GM18861 (cell line): ENCODE measurements around the gene CAST.
"Not testable (repeated sequence)": the region's sequence is repeated elsewhere in the genome, so short reads cannot be mapped to it uniquely, and the experiment has no call there.

Experiments
- ATAC-seq: cut with Tn5 transposase; IDR thresholded peaks from one replicate; pipeline ENCODE4 v1.9.1; 2021; ENCODE audit not compliant: unreplicated experiment

Gene CAST

GRCh38 chr5:96742538-96742937 is 80.4 kb downstream of the CAST start:
- ATAC-seq, result no peak

DNA sequence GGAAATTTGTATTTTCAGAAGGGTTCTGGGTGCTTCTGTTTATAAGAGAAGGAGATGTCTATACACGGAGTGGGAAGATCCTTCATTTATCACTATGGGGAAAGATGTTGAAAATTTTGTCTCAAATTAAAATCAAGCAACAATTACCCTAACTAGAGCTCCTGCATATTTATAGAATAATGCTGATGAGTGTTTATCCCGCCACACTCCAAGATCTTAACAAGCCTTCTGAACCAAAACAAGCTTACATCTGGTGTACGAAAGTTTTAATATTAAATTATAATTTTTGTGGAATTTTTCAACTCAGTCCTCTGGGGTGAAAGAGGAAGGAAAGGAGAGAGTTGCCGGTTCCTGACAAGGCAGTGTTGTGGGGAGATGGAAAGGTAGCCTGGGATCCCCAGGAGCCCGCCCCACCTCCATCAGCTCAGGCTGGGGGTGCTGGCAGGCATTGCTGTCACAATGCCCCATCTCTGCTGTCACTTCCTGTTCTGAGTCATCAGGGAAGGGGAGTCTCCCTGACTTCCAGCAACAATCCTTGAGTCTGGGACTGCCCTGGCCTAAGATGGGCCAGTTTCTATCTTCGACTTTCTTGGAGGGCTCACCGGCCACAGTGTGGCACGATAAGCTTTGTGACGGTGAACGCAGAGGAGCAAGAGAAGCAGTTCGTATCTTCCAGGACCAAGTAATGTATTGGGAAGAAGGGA is 81.0 kb downstream of the CAST start:
- no peak for ATAC-seq

DNA sequence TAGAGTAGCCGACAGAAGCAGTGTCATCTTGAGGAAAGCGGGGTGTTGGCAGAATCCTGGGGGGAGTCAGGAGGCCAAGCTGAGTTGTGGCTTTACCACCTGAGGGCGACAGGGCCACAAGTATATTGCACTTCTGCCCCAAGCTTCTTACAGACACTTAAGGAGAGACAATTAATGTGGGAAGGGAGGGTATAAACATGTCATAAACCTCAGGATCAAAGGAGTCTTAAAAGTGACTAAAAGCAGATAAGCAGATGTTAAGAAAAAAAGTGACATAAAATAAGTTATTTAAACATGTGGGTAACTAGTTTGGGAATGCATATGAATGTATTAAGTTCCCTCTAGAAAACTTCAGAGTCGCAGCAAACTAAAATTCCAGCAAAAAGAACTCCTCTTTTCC is 81.6 kb downstream of the CAST start:
- no peak for ATAC-seq

GRCh38 chr5:96744218-96744617 is 82.0 kb downstream of the CAST start:
- not testable (repeated sequence) for ATAC-seq

DNA sequence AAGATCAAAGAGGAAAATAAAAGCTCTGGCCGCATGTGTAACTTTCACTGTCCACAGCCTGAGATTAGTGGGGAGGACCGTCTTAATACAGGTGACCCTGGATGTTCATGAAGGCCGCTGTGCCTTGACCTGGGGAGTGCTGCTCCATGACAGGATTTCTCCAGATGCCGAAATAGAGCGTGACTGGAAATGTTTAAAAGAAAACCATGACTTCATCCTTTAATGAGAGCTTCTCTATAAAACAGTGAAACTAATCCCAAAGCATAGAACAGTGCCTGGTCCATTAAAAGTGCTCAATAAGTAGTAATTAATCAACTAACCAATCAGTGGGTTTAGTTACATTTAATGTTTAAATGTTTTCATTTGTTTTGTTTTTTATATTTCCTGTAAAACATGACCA is 82.8 kb downstream of the CAST start:
- no peak for ATAC-seq

DNA sequence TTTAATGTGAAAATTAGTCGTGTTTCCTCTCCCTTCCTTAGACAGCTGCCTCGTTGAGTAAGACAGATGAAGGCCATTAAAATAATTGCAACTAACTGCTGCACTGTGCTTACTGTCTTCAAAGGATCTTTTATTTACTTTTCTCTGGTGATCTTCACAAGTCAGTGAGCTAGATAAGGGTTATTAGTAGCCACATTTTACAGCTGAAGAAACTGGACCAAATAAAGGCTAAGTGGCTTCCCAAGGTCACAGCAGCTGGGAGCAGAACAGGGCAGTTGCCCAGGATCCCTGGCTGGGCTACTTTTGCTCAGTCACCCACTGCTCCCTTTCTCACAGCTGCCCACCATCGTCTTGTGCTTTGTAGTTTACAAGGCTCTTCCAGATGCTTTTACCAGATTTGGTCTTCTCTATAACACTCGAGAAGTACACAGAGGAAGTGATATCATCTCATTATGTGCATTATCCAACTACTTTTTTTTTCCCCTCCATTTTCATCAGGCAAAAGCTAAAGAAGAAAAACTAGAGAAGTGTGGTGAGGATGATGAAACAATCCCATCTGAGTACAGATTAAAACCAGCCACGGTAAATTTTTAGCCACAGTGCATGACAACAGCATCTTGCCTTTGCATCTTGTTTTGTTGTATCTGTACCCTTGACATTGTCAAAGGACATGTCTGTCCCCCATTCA is 83.8 kb downstream of the CAST start:
- no peak for ATAC-seq

GRCh38 chr5:96747720-96748119 is 85.5 kb downstream of the CAST start:
- ATAC-seq, result no peak

- no peak for ATAC-seq
Measured at GRCh38 chr5:96750110-96750822, 88.1 kb downstream of the CAST start.

DNA sequence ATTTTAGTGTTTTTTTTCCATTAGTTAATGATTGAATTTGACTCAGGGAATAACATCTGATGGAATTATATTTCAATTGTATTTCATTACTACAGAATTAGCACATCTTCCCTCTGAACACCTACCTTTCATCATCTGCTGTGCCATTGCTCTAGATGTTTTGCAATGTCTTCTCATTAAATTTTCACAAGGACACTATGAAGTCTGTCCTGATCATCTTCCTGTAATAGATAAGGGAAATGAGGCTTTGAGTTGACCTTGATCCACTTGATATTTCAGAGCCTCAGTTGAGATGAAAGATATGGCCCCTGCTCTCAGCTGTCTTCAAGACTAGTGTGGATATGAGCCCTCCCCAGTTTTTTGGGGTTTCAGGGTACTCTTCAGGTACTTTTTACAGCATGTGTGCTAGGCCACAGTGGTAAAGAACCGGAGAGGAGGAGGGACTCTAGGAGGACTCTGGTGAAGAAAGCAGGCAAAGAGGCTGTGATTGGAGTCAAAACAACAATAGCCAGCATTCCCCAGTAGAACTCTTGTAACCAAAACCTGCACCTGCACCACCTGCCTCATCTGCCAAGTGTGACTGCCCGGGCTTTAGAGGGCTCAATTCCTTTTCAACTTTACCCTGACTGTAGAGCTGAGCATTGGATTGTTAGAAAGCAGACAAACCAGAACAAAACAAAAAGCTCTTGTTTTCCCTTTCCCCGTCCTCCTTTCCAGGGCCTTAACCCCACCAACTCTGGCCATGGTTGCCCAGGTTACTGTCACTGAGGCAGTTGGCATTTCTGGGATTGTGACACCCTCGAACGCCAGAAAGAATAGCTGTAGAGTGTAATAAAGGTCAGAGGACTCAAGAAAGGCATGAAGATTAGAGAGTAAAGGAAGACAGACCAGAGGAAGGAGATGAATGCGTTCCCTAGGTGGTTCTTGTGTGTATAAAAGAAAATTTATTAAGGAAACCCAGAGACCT is 89.3 kb downstream of the CAST start:
- ATAC-seq, result no peak

DNA sequence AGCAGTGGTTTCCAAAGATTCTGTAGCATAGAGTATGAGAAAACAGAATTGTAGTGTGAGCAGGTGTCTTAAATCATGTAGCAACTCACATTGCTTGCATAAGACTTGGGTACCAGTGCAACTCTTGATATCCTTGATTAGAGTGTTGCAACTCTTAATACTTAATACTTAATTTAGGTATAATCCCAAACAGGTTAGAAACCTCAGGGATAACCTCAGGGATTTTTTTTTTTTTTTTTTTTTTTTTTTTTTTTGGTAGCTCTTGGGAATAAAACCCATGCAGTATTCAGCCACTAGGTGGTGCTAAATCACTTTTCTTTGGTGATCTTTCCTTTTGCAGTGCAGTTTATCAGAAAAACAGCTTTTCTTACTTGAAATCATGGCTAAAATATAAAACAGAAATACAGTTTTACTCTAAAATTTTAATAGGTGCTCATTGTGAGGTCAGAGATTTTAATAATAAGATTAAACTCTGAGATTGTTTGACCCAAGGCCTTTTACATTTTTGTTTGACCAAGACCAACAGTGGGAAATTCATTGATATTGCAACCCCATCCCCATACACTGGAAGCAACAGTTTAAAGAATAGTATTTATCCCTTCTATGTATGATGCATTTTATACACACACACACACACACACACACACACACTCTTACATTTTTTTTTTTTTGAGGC is 90.3 kb downstream of the CAST start:
- no peak for ATAC-seq

DNA sequence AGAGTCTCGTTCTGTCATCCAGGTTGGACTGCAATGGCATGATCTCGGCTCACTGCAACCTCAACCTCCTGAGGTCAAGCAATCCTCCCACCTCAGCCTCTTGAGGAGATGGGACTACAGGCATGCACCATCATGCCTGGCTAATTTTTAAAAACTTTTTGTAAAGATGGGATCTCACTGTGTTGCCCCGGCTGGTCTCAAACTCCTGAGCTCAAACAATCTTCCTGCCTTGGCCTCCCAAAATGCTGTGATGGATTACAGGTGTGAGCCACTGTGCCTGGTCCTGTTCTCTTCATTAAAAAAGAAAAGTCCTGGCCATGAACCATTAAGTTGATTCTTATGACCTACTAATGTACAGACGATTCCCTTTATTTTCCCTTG is 90.8 kb downstream of the CAST start:
- no peak for ATAC-seq

- no peak for ATAC-seq
Measured at GRCh38 chr5:96753848-96754247, 91.7 kb downstream of the CAST start.

DNA sequence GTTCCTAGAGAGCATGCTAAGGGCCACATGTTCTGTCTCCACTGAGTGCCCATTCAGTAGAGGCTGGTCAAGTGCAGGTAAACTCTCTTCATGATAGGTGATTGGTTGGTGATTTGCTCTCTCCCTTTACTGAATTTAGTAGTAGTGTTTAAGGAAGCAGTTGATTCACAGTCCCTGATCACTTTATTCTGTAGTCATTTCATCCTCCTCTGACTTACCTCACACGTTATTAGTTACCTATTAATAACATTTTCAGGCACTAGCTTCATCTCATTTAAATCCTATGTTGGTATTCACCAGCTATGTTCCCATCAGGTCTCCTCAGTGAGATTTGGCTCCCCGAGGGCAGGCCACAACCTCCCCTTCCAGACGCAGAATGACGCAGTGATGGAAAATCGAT is 93.7 kb downstream of the CAST start:
- ATAC-seq, result no peak

DNA sequence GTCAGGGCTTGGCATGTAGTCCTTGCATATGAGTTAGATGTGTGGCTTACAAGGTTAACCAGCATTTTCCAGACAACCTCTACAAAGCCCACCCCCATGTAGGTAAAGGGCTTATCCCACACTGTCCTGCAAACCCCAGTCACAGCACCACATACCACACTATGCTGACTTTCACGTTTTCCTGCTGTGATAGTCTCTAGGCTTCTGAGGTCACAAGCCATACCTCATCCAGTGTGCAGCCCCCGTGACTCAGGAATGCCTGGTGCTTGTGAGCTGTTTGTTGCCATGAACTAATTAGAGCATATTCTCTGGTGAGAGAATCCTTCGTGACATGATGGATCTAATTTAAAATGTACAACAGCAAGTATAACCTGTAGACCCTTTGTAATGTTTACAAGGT is 94.8 kb downstream of the CAST start:
- no peak for ATAC-seq

- no peak for ATAC-seq
Measured at GRCh38 chr5:96758621-96759020, 96.4 kb downstream of the CAST start.

- ATAC-seq, result no peak
Measured at GRCh38 chr5:96761618-96762017, 99.4 kb downstream of the CAST start.

GRCh38 chr5:96763026-96763425 is 100.8 kb downstream of the CAST start:
- no peak for ATAC-seq

GRCh38 chr5:96765043-96765442 is 102.9 kb downstream of the CAST start:
- ATAC-seq, result no peak

- ATAC-seq, result no peak
Measured at GRCh38 chr5:96768708-96769251, 106.6 kb downstream of the CAST start.

- no peak for ATAC-seq
Measured at GRCh38 chr5:96771395-96771794, 109.2 kb downstream of the CAST start.
